Breast epithelium (tissue), 4 donors: Measurements from ENCODE around the gene LPP. TPM values are rescaled to one million over a fixed set of nuclear protein-coding genes. Genes with fewer than 3 reads are reported as not detected.

Experiments
- DNase-seq, 2 donors: peaks; one replicate each; pipeline ENCODE4 v3.0.0-alpha.2; 2019; ENCODE audit warnings: low spot score in 2 of 2
- H3K27ac ChIP-seq, 2 donors: fragments of 200-600 bp; sonication (generic) in 1 of 2; one replicate each; pipeline ENCODE4 v1.5.1; 2016 to 2019; ENCODE audit warnings: mild to moderate bottlenecking in 1 of 2
- H3K27me3 ChIP-seq, 2 donors: fragments of 200-600 bp; sonication (generic) in 1 of 2; one replicate each; pipeline versions ENCODE4 v1.5.1 to v1.6.0; 2017 to 2019; ENCODE audit warnings: control low read depth in 1 of 2, mild to moderate bottlenecking in 1 of 2
- H3K36me3 ChIP-seq: fragments of 200-600 bp; one replicate; pipeline ENCODE4 v1.5.1; 2019
- H3K4me1 ChIP-seq, 2 donors: fragments of 200-600 bp; sonication (generic); one replicate each; pipeline ENCODE4 v1.5.1; 2016 to 2019; ENCODE audit warnings: control low read depth in 1 of 2
- H3K4me3 ChIP-seq, 3 donors: fragments of 200-600 bp; sonication (generic); 1 replicate in 2 of 3; 2 replicates in 1 of 3; pipeline ENCODE4 v1.5.1; 2016 to 2019; ENCODE audit warnings: mild to moderate bottlenecking in 3 of 3, moderate library complexity in 2 of 3
- H3K9me3 ChIP-seq, 2 donors: fragments of 200-600 bp; sonication (generic) in 1 of 2; one replicate each; pipeline ENCODE4 v1.5.1; 2016 to 2019; ENCODE audit warnings: control low read depth in 1 of 2
- CTCF ChIP-seq, 3 donors: fragments of 450-650 bp; IDR thresholded peaks; one replicate each; pipeline ENCODE4 v1.5.1; 2016 to 2017; ENCODE audit warnings: antibody characterized with exemption in 3 of 3, mild to moderate bottlenecking in 3 of 3, moderate library complexity in 3 of 3
- POLR2A ChIP-seq: fragments of 450-650 bp; IDR thresholded peaks from one replicate; pipeline ENCODE4 v1.6.1; 2016; ENCODE audit warnings: antibody characterized with exemption, mild to moderate bottlenecking, moderate library complexity
- POLR2AphosphoS5 ChIP-seq, 3 donors: sonication (generic); formaldehyde crosslinking; IDR thresholded peaks; one replicate each; pipeline ENCODE4 v1.6.1; 2017; ENCODE audit warnings: antibody characterized with exemption in 3 of 3
- intact Hi-C: fragments of 100-400 bp; cut with DNase I; formaldehyde crosslinking; loops from one replicate; pipeline ENCODE4 v1.15.1; 2023; ENCODE audit warnings: low total_unique reads
- total RNA-seq, 3 donors: library from RNA; depleted of rRNA; stranded (reverse); fragments of >200 nt; gene quantifications; one replicate each; pipeline ENCODE4 v1.1.0, GENCODE V29; 2016

The LPP gene
- total RNA-seq, 3 donors from 2014 or later, result 135 to 183 (median 147) TPM

- Histone ChIP-seq H3K4me3 (no peak overlapping the region), H3K27me3 (no peaks in the 10 kb centered on the region), H3K27ac (no peak overlapping the region), H3K9me3 (no peaks in the 10 kb centered on the region), H3K36me3 (no peaks in the 10 kb centered on the region), H3K4me1 (no peaks in the 10 kb centered on the region)
- no peak for DNase-seq
- intact Hi-C loops, result no loop called here
- TF ChIP-seq CTCF (IDR thresholded peaks at IDR 0.05), result no peak
- no peak for TF ChIP-seq POLR2AphosphoS5 (IDR thresholded peaks at IDR 0.05)
- no peak for TF ChIP-seq POLR2A
Observed at GRCh38 chr3:188867691-188868265, 713.8 kb downstream of the LPP start.

- intact Hi-C loops, result no loop called here
- Histone ChIP-seq H3K27ac (no peak overlapping the region), H3K36me3 (no peaks in the 10 kb centered on the region), H3K9me3 (no peaks in the 10 kb centered on the region), H3K4me3 (no peak overlapping the region), H3K27me3 (no peaks in the 10 kb centered on the region), H3K4me1 (no peaks in the 10 kb centered on the region)
- no peak for DNase-seq
- TF ChIP-seq POLR2AphosphoS5 (IDR thresholded peaks at IDR 0.05) (no peak), POLR2A (no peak), CTCF (IDR thresholded peaks at IDR 0.05) (no peak)
Observed at GRCh38 chr3:188868803-188869202, 714.8 kb downstream of the LPP start.

- peaks cover 3% of the 10 kb centered on the region for H3K36me3 ChIP-seq
Observed at GRCh38 chr3:188869628-188870027, 715.7 kb downstream of the LPP start.

GRCh38 chr3:188870431-188870830 is 716.5 kb downstream of the LPP start:
- Histone ChIP-seq H3K27ac (no peak overlapping the region), H3K4me3 (no peak overlapping the region), H3K36me3 (peaks cover 3% of the 10 kb centered on the region), H3K9me3 (no peaks in the 10 kb centered on the region), H3K4me1 (no peaks in the 10 kb centered on the region), H3K27me3 (no peaks in the 10 kb centered on the region)
- TF ChIP-seq POLR2A (no peak), CTCF (IDR thresholded peaks at IDR 0.05) (no peak), POLR2AphosphoS5 (IDR thresholded peaks at IDR 0.05) (no peak)
- no peak for DNase-seq
- intact Hi-C loops, result no loop called here

More at GRCh38 chr3:188869628-188870027, 715.7 kb downstream of the LPP start:
- no peak for DNase-seq
- no peak overlapping the region for H3K27ac ChIP-seq
- H3K27me3 ChIP-seq, result no peaks in the 10 kb centered on the region
- H3K4me3 ChIP-seq, result no peak overlapping the region
- no peaks in the 10 kb centered on the region for H3K9me3 ChIP-seq
- no peak for TF ChIP-seq POLR2AphosphoS5 (IDR thresholded peaks at IDR 0.05)
- no peak for TF ChIP-seq POLR2A
- no peak for TF ChIP-seq CTCF (IDR thresholded peaks at IDR 0.05)
- H3K4me1 ChIP-seq, result no peaks in the 10 kb centered on the region
- intact Hi-C loops, result no loop called here

GRCh38 chr3:188874576-188874975 is 720.6 kb downstream of the LPP start:
- Histone ChIP-seq H3K4me3 (no peak overlapping the region), H3K9me3 (no peaks in the 10 kb centered on the region), H3K36me3 (peaks cover 8% of the 10 kb centered on the region), H3K27ac (no peak overlapping the region), H3K4me1 (no peaks in the 10 kb centered on the region), H3K27me3 (no peaks in the 10 kb centered on the region)
- TF ChIP-seq POLR2A, result no peak
- TF ChIP-seq POLR2AphosphoS5 (IDR thresholded peaks at IDR 0.05), result no peak
- TF ChIP-seq CTCF (IDR thresholded peaks at IDR 0.05), result no peak
- intact Hi-C loops, result no loop called here
- DNase-seq, result no peak
